GM19467 (cell line): ENCODE measurements around the gene PRRC2B.
"Not testable (repeated sequence)": the region's sequence is repeated elsewhere in the genome, so short reads cannot be mapped to it uniquely, and the experiment has no call there.

Source experiments
- ATAC-seq: cut with Tn5 transposase; IDR thresholded peaks from one replicate; pipeline ENCODE4 v1.9.1; 2021; ENCODE audit warnings: mild to moderate bottlenecking, moderate library complexity; ENCODE audit not compliant: unreplicated experiment

The PRRC2B gene

DNA sequence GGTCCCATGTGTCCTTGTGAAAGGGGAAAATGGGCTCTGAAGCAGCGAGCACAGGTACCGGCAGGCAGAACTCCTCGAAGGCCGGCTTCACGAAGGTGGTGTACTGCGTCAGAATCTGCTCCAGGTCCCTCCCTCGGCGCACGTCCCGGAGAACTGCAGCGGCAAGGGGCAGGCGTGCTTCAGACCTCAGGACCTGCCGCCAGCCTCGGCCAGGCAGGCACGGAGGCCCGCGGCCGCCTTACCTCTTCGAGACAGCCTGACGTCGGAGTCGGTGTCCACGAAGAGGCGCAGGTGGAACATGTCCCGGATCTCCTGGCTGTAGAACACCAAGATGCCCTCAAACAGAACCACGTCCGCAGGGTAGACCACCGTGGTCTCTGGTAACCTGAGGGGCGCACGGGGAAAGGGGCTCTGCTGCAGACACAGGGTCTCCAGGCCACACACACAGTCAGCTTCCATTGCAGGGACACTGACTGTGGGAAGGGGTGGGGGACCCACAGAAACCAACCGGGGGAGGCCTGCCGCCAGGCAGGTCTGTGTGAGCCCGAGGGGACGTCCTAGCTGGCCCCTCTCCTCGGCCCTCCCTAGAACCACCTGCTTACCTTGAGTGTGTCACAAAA is 135.1 kb downstream of the PRRC2B start:
- no peak for ATAC-seq

DNA sequence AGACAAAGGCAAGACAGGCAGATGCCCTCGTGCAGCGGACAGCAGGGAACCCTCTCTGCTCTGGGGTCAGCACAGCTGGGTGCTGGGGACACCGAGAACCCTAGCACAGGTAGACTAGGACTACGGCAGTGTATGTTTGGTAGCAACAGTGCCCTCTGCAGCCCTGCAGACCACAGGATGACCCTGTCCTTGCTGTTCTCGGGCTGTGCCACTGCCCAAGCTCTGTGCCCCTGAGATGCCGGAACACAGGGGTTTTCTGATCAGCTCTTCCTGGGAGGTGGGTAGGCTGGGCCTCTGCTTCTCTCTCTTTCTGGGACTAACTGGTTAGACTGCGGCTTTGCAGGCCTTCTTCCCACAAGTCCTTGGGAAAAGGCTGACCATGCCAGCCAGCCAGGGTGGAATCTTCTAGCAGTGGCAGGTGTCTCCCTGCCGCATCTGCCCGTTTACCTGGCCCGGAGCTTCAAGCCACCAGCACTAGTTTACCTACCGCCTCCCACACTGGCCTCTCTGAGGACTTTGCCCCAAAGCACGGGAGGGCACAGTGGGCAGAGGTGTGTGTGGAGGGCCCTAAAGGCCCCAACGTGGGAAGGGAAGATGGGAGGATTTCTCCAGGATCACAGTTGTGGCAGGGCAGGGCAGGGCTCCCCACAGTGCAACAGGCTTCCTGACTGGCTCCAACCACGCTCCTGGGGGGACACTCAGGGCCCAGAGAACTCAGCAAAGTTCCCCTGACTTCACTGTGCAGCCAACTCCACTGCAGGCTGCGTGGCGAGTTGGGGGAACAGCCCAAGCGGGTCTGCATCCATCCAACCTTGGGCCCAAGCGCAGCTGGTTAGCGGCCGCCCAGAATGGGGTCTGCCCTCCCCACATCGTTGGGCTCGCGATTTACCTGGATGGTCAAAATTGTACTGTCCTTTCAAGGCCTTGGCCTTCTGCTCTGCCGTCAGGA is 136.0 kb downstream of the PRRC2B start:
- no peak for ATAC-seq

DNA sequence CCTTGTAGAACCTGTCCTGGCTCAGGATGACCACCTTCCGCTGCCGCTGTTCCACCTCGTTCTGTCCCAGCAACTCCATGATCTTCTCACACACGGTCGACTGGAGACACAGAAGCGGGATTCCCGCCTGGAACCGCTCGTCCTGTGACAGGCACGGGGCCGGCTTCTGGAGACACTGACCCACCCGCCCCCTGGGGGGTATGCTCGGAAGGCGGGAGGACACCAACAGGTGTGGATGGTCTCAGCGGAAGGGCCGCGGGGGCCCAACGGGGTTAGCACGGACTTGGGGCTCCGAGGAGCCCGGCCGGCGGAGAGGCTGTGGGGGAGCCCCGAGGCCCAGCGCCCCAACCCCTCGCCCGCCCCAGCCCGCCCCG is 136.6 kb downstream of the PRRC2B start:
- peak; percentile 20 for ATAC-seq

DNA sequence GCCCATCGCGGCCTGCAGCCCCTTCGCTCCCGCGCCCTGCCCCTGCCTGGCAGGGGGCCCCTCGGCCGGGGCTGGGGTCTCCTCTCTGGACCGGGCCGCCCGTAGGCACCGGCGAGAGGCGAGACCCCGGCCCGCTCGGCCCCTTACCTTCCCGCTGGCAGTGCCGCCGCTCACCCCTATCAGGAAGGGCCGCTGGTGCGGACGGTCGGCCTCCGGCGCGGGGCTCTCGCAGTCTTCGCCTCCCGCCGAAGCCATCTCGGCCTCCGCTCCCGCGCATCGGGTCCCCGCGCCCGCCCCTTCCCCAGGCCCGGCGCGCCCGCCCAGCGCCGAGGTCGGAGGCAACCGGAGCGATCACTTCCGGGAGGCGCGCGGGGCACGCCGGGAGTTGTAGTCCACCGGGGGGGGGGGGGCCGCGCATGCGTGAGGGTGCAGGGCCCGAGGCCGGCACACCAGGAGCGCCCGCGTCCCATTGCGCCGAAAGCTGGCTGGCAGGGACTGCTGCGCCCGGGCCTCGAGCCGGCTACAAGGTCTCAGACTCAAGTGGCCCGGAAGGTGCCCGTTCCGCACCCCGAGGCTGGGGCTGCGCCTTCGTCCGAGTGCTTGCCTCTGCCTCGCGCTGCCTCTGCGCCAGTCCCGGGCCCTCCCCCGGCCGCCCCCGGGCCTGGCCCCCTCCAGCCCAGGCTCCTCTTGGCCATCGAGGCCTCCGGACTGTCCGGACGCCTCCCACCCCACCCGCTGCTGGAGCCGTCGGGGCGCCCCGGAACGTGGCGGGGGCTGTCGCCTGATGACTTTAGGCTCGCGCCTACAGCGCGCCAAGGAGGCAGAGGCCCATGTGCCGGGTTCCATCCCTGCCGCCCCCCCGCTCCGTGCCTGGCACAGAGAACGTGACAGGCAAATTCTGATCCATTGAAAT is 137.3 kb downstream of the PRRC2B start, which contains the start of gene UCK1:
Gene UCK1, minus strand, starts transcription at position 344 of the 913 bp plus-strand sequence. Its CDS starts 89 bp downstream, at position 255.
- ATAC-seq: peak; percentile 75

DNA sequence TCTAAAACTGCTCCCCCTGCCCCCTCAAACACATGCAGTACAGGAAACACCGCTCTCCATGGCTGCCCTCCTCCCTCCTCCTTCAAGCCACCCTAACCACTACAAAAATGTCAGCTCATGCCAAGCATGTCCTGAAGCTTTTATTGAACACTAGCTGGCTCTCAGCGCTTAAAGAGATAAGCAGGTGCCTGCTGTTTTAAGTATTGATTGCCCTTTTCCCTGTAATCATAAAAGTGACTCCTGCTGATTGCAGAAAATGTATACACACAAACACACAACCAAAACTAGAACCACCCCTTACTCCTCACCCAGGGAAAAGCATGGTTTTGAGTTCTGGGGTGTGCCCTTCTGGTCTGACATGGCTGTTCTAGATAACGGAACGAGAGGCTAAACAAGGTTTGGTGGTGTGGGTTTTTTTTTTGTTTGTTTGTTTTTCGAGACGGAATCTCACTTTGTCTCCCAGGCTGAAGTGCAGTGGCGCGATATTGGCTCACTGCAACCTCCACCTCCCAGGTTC is 140.9 kb downstream of the PRRC2B start:
- ATAC-seq: no peak

DNA sequence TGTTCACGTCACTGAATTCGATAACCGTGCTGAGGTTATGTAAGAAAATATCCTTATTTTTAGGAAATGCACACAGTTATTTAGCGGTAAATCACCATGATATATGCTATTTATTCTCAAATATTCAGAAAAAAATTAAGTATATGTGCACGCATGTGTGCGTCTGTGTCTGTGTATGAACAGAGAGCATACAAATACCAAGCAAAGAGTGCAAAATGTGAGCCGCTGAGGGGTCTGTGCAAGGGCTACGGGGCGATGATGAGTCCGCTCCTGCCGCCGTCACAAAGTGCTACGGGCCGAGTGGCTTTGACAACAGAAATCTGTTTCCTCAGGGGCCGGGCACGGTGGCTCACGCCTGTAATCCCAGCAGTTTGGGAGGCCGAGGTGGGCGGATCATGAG is 144.1 kb downstream of the PRRC2B start:
- no peak for ATAC-seq

DNA sequence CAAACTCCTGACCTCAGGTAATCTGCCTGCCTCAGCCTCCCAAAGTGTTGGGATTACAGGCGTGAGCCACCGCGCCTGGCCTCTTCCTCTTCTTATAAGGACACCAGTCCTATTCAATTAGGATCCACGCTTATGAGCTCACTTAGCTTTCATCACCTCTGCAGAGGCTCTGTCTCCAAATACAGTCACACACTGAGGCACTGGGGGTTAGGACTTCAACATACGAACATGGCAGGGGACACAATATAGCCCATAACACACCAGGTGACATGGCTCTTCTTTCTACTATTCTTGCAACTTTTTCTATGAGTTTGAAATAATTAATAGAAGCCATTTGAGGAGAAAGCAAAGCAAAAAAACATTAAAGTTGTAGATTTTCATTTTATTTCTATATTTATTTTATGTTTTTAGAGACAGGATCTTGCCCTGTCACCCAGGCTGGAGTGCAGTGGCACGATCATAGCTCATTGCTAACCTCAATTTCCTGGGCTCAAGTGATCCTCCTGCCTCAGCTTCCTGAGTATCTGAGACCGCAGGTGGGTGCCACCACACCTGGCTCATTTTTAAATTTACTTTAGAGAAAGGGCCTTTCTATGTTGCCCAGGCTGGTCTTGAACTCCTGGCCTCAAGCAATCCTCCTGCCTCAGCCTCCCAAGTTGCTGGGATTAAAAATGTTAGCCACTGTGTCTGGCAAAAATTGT is 145.5 kb downstream of the PRRC2B start:
- ATAC-seq: no peak

DNA sequence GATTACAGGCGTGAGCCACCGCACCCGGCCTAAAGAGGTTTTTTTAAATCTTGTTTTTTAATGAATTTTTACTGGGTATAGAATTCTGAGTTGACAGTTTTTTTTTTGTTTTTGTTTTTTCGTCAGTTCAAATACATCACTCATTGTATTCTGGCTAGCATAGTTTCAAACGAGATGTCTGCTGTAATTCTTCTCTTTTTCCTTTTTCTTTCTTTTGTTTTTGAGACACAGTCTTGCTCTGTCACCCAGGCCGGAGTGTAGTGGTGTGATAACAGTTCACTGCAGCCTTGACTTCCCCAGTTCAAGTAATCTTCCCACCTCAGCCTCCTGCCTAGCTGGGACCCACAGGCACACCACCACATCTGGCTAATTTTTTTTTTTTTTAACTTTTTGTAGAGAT is 149.3 kb downstream of the PRRC2B start:
- no peak for ATAC-seq

DNA sequence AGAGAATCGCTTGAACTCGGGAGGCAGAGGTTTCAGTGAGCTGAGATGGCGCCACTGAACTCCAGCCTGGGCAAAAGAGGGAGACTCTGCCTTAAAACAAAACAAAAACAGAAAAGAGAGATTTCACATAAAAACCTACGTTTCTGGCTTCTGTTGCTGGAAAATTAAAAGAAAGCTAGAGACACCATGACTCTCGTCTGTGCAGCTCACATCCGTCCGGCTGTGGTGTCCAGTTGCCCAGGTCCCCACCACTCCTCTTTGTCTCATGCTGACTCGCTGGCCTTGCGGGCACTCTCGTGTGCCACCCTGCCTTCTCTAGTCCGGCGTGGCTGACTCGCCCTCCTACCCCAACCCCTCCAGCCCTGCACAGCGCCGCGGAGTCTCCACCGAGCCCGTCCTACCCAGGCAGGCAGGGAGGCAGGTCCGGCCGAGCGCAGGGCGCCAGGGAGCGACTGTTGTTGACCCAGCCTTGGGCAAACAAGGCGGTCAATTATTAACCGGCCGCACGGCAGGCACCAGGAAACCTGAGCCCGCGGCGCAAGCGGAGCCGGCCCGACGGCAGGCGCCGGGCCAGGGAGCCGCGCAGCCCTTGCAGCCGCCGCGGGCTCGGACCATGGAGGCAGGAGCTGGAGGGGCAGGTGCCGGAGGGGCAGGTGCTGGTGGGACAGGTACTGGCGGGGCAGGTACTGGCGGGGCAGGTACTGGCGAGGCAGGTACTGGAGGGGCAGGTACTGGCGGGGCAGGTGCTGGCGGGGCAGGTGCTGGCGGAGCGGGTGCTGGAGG is 151.3 kb downstream of the PRRC2B start, which contains the start of gene PRRT1B:
Gene PRRT1B, plus strand, starts transcription at position 521 of the 783 bp plus-strand sequence. Its CDS starts 93 bp downstream, at position 614.
- no peak for ATAC-seq

DNA sequence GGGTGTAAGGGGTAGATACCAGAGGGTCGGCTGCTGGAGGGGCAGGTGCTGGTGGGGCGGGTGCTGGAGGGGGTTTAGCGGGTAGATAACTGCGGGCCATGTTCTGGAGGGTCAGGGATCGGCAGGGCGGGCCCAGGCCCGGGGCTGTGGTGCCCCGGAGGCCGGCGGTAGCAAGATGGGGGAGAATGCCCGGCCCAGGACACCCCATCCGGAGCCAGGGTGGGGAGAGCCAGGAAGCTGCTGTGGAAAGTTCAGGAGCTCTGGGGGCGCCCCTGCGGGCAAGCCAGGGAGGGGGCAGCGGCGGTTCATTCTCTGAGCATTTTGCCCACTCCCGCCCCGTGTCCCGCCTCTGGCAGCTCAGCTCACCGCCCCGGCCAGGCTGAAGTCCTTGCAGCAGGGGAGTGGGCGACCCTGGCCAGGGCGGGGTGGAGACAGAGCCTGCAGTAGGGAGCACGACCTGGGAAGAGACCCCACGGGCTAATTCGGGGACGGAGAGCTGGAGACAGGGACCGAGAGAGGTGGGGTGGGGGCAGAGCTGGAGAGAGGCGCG is 152.0 kb downstream of the PRRC2B start:
- ATAC-seq: no peak

DNA sequence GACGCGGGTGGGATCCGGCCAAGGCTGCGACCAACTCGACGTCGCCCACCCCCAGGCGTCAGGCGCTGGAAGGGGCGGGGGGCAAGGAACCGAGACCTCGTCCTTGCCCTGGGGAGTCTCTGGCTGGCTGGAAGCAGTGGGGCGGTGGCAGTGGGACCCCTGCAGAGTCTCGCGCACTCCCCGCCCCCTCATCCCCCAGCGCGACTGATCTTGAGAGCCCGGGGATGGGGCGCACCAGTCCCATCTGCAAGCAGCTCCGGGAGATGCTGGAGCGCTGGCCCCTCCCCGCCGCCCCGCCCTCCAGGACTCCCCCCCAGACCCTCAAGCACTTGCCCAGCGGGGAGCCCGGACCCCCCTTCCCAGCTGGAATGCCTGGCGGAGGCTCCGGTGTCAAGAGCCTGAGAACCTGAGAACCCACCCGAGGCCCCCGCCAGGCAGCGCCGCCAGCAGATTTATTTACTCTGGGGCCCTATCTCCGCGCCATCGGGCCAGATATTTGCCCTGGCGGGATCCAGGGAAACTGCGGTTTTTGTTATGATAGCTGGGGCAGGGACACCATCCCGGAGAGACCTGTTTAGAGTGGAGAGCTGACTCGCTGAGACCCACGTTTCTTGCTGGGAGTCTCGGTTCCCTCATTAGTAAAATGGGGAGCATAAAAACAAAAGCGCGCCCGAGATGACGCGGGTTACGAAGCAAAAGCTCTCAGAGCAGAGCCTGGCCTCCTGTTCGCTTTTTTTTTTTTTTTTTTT is 152.6 kb downstream of the PRRC2B start:
- ATAC-seq: no peak

DNA sequence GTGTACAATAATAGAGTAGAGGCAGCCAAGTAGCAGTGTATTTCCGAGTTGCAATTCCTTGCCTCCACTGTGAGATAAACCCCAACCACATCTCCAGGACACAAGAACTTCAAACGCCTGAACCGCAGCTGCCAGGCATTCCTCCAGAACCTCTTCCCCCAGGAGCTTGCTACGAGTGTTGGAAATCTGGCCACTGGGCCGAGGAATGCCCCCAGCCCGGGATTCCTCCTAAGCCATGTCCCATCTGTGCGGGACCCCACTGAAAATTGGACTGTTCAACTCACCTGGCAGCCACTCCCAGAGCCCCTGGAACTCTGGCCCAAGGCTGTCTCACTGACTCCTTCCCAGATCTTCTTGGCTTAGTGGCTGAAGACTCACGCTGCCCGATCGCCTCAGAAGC is 155.3 kb downstream of the PRRC2B start:
- ATAC-seq: not testable (repeated sequence)
